GM21717 (cell line): ENCODE results near the gene MAP6D1.

ENCODE experiments used
- ATAC-seq: cut with Tn5 transposase; IDR thresholded peaks from one replicate; pipeline ENCODE4 v1.9.1; 2021; ENCODE audit warnings: mild to moderate bottlenecking, moderate library complexity; ENCODE audit not compliant: unreplicated experiment

Gene MAP6D1

DNA sequence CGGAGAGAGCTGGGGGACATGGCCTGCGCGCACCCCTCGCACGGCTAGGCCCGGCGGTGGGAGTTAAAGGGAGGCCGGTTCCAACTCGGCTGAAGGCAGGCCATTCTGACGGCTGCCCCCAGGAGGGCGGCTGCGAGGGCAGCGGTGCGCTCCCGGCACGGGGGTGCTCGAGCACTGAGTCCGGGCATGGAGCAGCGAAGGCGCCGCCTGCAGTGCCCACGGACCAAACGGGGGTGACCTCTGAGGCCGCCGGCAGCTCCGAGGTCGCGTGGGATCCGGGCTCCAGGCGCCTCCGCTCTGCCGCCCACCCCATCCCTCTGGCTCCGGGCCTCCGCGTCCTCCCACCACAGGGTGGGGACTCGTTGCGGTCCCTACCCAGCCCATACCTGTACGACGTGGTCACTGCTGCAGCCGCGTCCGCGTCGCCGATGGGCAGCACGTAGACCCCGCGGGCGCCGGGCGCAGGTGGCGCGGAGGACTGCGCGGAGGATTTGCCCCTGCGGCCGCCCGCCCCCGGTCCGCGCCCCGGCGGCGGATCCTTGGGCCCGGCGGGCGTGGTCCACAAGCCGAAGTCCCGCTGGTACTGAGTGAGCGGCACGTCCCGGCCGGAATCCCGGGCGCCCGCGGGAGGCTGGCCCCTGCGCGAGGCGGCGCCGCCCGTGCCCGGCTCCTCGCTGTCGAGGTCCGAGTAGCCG, 469 bp downstream of the MAP6D1 start:
- no peak for ATAC-seq

DNA sequence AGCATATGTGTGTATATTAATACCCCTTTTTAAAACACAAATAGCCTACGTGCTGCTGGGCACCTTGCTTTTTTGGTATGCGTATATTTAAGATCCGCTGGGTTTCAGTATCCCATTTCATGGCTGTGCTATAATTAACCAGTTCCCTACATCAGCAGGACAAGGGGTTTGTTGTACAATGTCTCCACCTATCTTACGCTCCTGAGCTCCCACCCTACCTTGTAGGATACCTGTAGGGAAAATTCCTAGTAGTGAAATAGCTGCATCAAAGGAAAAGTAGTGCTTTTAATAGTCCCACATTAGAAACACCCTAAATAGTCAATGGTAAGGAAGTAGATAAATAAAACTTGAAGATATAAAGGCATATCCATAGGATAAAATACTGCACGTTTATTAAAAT, 1.4 kb downstream of the MAP6D1 start:
- ATAC-seq, result no peak

DNA sequence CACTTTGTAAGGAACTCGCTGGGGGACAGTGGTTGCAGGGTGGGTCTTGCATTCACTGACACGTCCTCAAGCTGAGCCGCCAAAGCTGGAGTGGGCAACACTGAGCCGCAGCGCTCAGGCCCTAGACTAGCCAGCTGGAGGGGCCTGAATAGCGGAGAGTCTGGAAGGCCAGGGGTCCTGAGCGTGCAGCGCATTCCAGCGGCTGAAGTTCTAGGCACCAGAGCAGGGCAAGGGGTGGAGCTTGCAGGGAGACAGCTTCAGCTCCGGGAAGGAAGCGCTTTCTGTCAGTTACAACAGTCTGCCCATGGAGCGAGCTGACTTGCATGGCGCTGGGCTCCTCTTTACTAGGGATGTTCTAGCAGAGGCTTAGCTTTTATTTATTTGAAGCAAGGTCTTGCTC, 2.7 kb downstream of the MAP6D1 start:
- no peak for ATAC-seq

GRCh38 chr3:183819831-183820230, 5.5 kb downstream of the MAP6D1 start:
- no peak for ATAC-seq

- no peak for ATAC-seq
Observed at GRCh38 chr3:183818706-183819624, 6.4 kb downstream of the MAP6D1 start.

GRCh38 chr3:183818041-183818620, 7.2 kb downstream of the MAP6D1 start:
- no peak for ATAC-seq

GRCh38 chr3:183817639-183818038, 7.7 kb downstream of the MAP6D1 start:
- ATAC-seq, result no peak

GRCh38 chr3:183816681-183817510, 8.5 kb downstream of the MAP6D1 start:
- no peak for ATAC-seq

DNA sequence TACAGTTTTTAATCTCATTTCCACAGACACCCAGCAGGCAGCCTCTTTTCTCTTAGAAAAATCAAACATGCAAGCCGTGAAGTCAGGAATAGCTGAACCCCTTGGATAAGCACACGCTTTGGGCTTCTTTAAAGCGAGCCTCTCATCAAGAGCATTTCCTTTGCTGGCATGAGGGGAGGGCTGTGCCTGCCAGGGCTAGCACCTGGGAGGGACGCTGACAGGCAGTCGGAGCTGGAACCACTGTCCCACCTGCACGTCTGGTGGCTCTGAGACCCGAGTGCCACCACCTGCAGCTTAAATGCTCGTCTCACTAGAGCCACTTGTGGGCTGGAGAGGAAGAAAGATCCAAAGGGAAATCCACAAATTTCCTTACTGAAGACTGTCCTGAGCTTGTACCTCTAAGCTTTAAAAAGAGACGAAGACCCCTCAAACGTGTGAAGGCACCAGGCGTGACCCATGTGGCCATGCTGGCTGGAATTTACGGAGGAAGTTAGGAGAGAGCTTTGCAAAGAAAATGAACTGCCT, 9.4 kb downstream of the MAP6D1 start:
- no peak for ATAC-seq

DNA sequence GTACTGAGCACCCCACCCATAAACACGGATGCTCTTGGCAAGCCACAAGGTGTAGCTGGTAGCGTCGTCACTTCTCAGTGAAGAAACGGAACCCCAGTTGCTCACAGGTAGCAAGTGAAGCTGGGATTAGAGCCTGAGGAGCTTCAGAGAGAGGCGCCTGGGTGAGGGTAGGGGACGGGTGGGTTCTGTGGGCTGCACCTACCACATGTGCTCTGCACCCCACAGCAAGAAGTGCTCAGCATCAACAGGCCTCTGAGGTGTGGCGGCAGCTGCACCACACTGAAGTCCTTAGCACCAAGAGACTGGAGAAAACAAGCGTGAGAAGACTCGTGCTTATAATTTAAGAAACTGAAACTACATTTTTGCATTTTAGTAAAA, 9.8 kb downstream of the MAP6D1 start:
- no peak for ATAC-seq

GRCh38 chr3:183814240-183814639, 11.1 kb downstream of the MAP6D1 start:
- ATAC-seq, result no peak

- no peak for ATAC-seq
Observed at GRCh38 chr3:183812761-183813445, 12.5 kb downstream of the MAP6D1 start.

- no peak for ATAC-seq
Observed at GRCh38 chr3:183811638-183812037, 13.7 kb downstream of the MAP6D1 start.

DNA sequence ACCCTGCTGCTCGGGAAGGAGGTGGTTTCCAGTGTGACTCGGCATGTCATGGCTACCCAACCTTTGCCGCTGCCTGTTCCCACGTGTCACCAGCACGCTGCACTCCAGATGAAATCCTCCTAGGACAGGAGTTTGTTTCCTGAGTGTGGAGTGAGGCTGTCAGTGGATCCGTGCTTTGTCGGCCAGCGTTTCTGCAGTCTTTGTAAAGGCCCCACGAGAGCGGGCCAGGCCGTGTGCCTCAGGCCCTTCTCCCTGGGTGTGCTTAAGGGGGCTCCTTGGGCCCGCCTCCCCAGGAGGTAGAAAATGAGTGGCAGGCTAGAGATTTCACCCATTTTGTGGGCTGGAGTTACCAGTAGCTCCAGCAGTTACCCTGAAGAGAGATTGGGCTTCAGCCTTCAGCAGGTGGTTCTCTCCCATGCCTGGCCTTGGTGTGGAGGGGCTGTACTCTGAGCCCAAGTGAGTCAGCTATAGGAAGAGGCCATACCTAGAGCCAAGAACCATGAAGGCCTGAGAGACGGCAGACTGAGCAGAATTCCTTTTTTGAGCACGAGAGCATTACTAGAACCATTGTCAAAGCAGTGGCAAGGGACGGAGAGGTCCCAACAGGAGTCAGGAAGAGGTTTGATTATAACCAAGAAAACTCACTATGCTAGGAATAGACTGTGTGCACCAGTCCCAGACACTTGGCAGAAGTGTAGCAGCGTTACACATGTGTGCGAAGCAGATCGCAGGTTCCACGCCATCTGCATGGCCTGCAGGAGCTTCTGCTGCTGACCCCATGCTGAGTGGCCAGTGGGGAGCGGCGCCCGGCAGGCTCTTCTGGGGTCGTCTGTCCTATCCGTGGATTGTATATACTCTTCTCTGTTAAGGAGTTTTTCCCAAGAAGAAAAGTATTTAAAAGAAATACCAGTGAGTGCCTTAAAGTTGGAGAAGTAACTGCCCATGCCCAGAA, 14.5 kb downstream of the MAP6D1 start:
- ATAC-seq, result no peak

- ATAC-seq, result no peak
Observed at GRCh38 chr3:183809270-183809669, 16.1 kb downstream of the MAP6D1 start.

GRCh38 chr3:183808355-183808754, 17.0 kb downstream of the MAP6D1 start:
- ATAC-seq, result no peak

GRCh38 chr3:183807881-183808280, 17.5 kb downstream of the MAP6D1 start:
- no peak for ATAC-seq

DNA sequence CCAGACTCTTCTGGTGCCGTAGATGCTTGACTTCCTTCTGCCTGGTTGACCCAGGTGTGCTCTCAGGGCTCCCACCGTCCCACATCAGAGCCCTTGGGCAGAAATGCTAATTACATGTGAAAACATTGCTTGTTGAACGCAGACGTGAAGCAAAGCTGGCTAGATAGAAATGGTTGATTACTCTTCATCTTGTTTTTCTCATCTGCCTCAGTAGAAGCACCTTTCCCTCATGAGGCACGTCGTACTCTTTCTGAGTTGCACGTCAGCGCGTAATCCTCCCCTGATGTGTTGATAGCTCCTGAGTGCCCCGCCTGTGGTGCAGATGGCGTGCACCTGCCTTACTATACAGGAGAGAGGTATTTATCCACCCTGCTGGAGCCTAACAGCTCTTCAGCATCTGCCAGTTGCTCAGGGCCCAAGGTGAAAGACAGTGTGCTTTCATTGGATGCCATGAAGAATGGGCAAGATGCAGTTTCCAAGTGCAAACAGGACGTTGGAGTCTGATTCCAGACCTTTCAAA, 18.1 kb downstream of the MAP6D1 start:
- ATAC-seq, result no peak

DNA sequence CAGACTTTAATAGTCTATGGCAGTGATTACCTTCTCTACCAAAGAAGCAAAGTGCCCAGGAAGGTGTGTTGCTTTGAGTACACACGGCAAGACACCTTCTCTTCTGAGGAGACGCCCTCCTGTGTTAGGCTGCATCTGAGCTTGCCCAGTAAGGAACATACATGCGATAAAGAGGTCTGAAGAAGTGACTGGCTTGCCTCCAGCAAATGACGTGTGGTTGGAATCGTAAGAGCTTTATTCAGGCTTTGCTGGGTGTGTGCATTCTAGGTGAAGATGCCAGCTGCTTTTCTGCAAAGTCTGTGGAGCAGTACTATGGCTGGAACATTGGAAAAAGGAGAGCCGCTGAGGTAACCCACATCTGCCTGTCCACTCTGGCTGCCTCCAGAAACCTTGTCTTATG, 22.4 kb downstream of the MAP6D1 start:
- ATAC-seq, result no peak
